ENCODE data around the gene STMN1.
"Not testable (repeated sequence)": the region's sequence is repeated elsewhere in the genome, so short reads cannot be mapped to it uniquely, and the experiment has no call there.

- not testable (repeated sequence) for TF ChIP-seq EZH2 (IDR thresholded peaks at IDR 0.05; ENCODE audit: borderline replicate concordance, control insufficient read depth, low read depth, low read length); BACH1 (IDR thresholded peaks at IDR 0.05; ENCODE audit: borderline replicate concordance); NFYB (IDR thresholded peaks at IDR 0.05; ENCODE audit: insufficient read depth, low read depth, low read length); STAT3 (IDR thresholded peaks at IDR 0.05; ENCODE audit: low read depth, low read length); EGR1 (IDR thresholded peaks at IDR 0.05; ENCODE audit: borderline replicate concordance in 1 of 2, low read depth in 2 of 2, low read length in 2 of 2); CTCF (IDR thresholded peaks at IDR 0.05 in 2 of 3, conservative IDR thresholded peaks at IDR 0.05 in 1 of 3; ENCODE audit: control insufficient read depth in 2 of 3, extremely low read depth in 1 of 3, insufficient read depth in 1 of 3, low read depth in 3 of 3, low read length in 3 of 3)
Observed at GRCh38 chr1:25943511-25943910, 37.3 kb upstream of the STMN1 start.
